Keratinocyte (primary cell): ENCODE measurements around the gene FABP3. TPM values are rescaled to one million over a fixed set of nuclear protein-coding genes. Genes with fewer than 3 reads are reported as not detected.

Source experiments
- DNase-seq: peaks from one replicate; pipeline ENCODE4 v3.0.0-alpha.2; 2011; ENCODE audit warnings: low read depth, missing footprints, low spot score
- FAIRE-seq: peaks from 2 replicates; lab custom pipeline; 2011; peaks lifted over from hg19 to GRCh38; lab: Jason Lieb, UNC
- H2AFZ ChIP-seq: 2 replicates; pipeline ENCODE4 v1.6.0; 2012; ENCODE audit warnings: low read length, control low read depth, inconsistent platforms; ENCODE audit not compliant: control insufficient read depth
- H3K27ac ChIP-seq: 2 replicates; pipeline ENCODE4 v1.5.1; 2011; ENCODE audit warnings: low read length; ENCODE audit not compliant: control insufficient read depth, insufficient read depth
- H3K27me3 ChIP-seq: 3 replicates; pipeline ENCODE4 v1.6.0; 2011; ENCODE audit warnings: low read length; ENCODE audit not compliant: control insufficient read depth, insufficient read depth; ENCODE audit errors: extremely low read depth
- H3K36me3 ChIP-seq, 2 experiments: 2 replicates in 1 of 2; 3 replicates in 1 of 2; pipeline ENCODE4 v1.5.1; 2011; ENCODE audit warnings: low read length in 2 of 2, mild to moderate bottlenecking in 1 of 2; ENCODE audit not compliant: control insufficient read depth in 2 of 2, insufficient read depth in 2 of 2; ENCODE audit errors: extremely low read depth in 1 of 2
- H3K4me1 ChIP-seq: 3 replicates; pipeline ENCODE4 v1.5.1; 2011; ENCODE audit warnings: low read length; ENCODE audit not compliant: control insufficient read depth, insufficient read depth; ENCODE audit errors: extremely low read depth
- H3K4me2 ChIP-seq: 3 replicates; pipeline ENCODE4 v1.6.0; 2011; ENCODE audit warnings: low read depth, low read length; ENCODE audit not compliant: control insufficient read depth, insufficient read depth; ENCODE audit errors: extremely low read depth
- H3K4me3 ChIP-seq, 3 experiments: fragments of 200-600 bp in 1 of 3; sonication (generic) in 1 of 3; 2 replicates in 2 of 3; 3 replicates in 1 of 3; pipeline ENCODE4 v1.5.1; 2011 to 2016; ENCODE audit warnings: low read length in 3 of 3, mild to moderate bottlenecking in 3 of 3, control low read depth in 2 of 3, inconsistent platforms in 1 of 3, low read depth in 1 of 3, mixed read lengths in 1 of 3, mixed run types in 1 of 3, moderate library complexity in 1 of 3; ENCODE audit not compliant: control insufficient read depth in 2 of 3, insufficient read depth in 2 of 3; ENCODE audit errors: extremely low read depth in 1 of 3
- H3K79me2 ChIP-seq: 2 replicates; pipeline ENCODE4 v1.6.0; 2012; ENCODE audit warnings: low read length; ENCODE audit not compliant: control insufficient read depth, insufficient read depth
- H3K9ac ChIP-seq: 3 replicates; pipeline ENCODE4 v1.6.0; 2011; ENCODE audit warnings: low read length; ENCODE audit not compliant: control insufficient read depth, insufficient read depth; ENCODE audit errors: extremely low read depth
- H3K9me1 ChIP-seq: 3 replicates; pipeline ENCODE4 v1.6.0; 2011; ENCODE audit warnings: low read length; ENCODE audit not compliant: control insufficient read depth, insufficient read depth; ENCODE audit errors: extremely low read depth
- H3K9me3 ChIP-seq: 2 replicates; pipeline ENCODE4 v1.5.1; 2012; ENCODE audit warnings: low read depth, low read length; ENCODE audit not compliant: control insufficient read depth
- H4K20me1 ChIP-seq: 3 replicates; pipeline ENCODE4 v1.6.0; 2011; ENCODE audit warnings: low read length; ENCODE audit not compliant: control insufficient read depth, insufficient read depth; ENCODE audit errors: extremely low read depth
- CTCF ChIP-seq, 3 experiments: IDR thresholded peaks in 1 of 3; conservative IDR thresholded peaks in 1 of 3; optimal IDR thresholded peaks in 1 of 3; 2 replicates in 2 of 3; 3 replicates in 1 of 3; pipeline versions ENCODE3 to v1.5.1; 2011; ENCODE audit warnings: low read length in 3 of 3, mild to moderate bottlenecking in 3 of 3, moderate library complexity in 2 of 3, control low read depth in 1 of 3, inconsistent platforms in 1 of 3; ENCODE audit not compliant: insufficient read depth in 2 of 3; ENCODE audit errors: extremely low read depth in 1 of 3
- EZH2 ChIP-seq: IDR thresholded peaks from one replicate; pipeline ENCODE4 v1.6.1; 2012; ENCODE audit warnings: inconsistent platforms, mild to moderate bottlenecking, low read length, moderate library complexity
- dilution Hi-C: fragments of 300-500 bp; cut with MboI; formaldehyde crosslinking; loops from one replicate; pipeline ENCODE4 v1.7.0; 2020; ENCODE audit warnings: low sequenced_read_pairs; ENCODE audit not compliant: extremely low pct_ligation_motif_present
- polyA plus RNA-seq, 5 experiments: library from polyadenylated mRNA; depleted of rRNA in 3 of 5; stranded (reverse) in 3 of 5; stranded (forward) in 1 of 5; unstranded in 1 of 5; fragments of >200 nt; gene quantifications; 1 replicate in 1 of 5; 2 replicates in 3 of 5; 3 replicates in 1 of 5; pipeline versions ENCODE4 v1.2.1 to v1.2.3, GENCODE V29; 2011 to 2012; ENCODE audit warnings: missing spikeins in 2 of 5, low read depth in 1 of 5, low replicate concordance in 1 of 5

The FABP3 gene
- polyA plus RNA-seq, 1 donor (not counting 4 experiments of a cell fraction or from before 2014, with no cell fraction given), result 0.59 TPM

GRCh38 chr1:31412205-31412604 lies 39.3 kb upstream of the FABP3 start:
- peak overlapping the region; percentile 86 for H3K4me2 ChIP-seq
- H3K79me2 ChIP-seq, result peaks cover 37% of the 10 kb centered on the region
- no peak overlapping the region for H3K4me3 ChIP-seq
- dilution Hi-C loops, result no loop called here
- peaks cover 32% of the 10 kb centered on the region for H3K4me1 ChIP-seq
- no peaks in the 10 kb centered on the region for H3K9me3 ChIP-seq
- H2AFZ ChIP-seq, result no peak overlapping the region
- DNase-seq (no peak), FAIRE-seq (no peak)
- peaks cover 4 to 19% of the 10 kb centered on the region in 2 experiments for H3K36me3 ChIP-seq
- TF ChIP-seq EZH2 (no peak), CTCF (optimal IDR thresholded peaks at IDR 0.05 in 1 of 3, IDR thresholded peaks at IDR 0.05 in 1 of 3, conservative IDR thresholded peaks at IDR 0.05 in 1 of 3; ENCODE audit: extremely low read depth in 1 of 3, insufficient read depth in 2 of 3, low read length in 3 of 3) (no peak)
- H3K9me1 ChIP-seq, result peaks cover 2% of the 10 kb centered on the region
- H3K27ac ChIP-seq, result no peak overlapping the region
- no peaks in the 10 kb centered on the region for H3K27me3 ChIP-seq
- H3K9ac ChIP-seq, result no peak overlapping the region
- peaks cover 5% of the 10 kb centered on the region for H4K20me1 ChIP-seq

DNA sequence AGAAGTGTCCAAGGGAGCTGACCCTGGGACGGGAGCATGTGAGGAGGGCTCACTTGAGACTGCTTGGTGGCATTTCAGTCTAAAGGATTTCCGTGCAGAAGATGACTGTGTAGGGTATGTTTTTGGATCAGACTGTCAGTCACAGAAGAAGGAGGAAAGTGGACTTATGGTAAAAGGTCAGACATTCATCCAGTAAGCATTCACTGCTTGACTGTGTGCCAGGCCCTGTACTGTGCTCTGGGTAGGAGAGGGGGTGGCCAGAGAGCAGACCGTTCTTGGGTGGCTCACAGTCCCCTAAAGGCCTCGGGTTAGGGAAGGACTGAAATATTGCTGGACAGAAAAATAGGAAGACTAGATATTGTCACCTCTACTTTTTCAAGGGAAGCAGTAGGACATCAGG lies 38.0 kb upstream of the FABP3 start:
- no peak overlapping the region for H3K27ac ChIP-seq
- dilution Hi-C loops, result no loop called here
- peaks cover 19% of the 10 kb centered on the region for H3K4me1 ChIP-seq
- no peak overlapping the region for H2AFZ ChIP-seq
- TF ChIP-seq CTCF (optimal IDR thresholded peaks at IDR 0.05 in 1 of 3, IDR thresholded peaks at IDR 0.05 in 1 of 3, conservative IDR thresholded peaks at IDR 0.05 in 1 of 3; ENCODE audit: extremely low read depth in 1 of 3, insufficient read depth in 2 of 3, low read length in 3 of 3), result no peak
- TF ChIP-seq EZH2, result no peak
- H3K9ac ChIP-seq, result no peak overlapping the region
- H3K79me2 ChIP-seq, result peaks cover 28% of the 10 kb centered on the region
- DNase-seq (no peak), FAIRE-seq (peak; percentile 52)
- no peaks in the 10 kb centered on the region for H3K9me1 ChIP-seq
- peaks cover 5% of the 10 kb centered on the region for H4K20me1 ChIP-seq
- no peaks in the 10 kb centered on the region for H3K9me3 ChIP-seq
- no peak overlapping the region for H3K4me3 ChIP-seq
- H3K27me3 ChIP-seq, result no peaks in the 10 kb centered on the region
- H3K4me2 ChIP-seq, result no peak overlapping the region
- peaks cover 2 to 11% of the 10 kb centered on the region in 2 experiments for H3K36me3 ChIP-seq
